ENCODE results near the gene DIS3L2. TPM values are rescaled to one million over a fixed set of nuclear protein-coding genes. Genes with fewer than 3 reads are reported as not detected.

DIS3L2 gene
- polyA plus RNA-seq, 3 donors = 33.5 to 43.8 (median 37.1) TPM

GRCh38 chr2:232341061-232341738, 379.7 kb downstream of the DIS3L2 start:
- no peak for DNase-seq (ENCODE audit: extremely low read depth in 1 of 11, low read depth in 9 of 11, low spot score in 4 of 11)

- no peak for DNase-seq (ENCODE audit: extremely low read depth in 1 of 11, low read depth in 9 of 11, low spot score in 4 of 11)
Observed at GRCh38 chr2:232341739-232342126, 380.2 kb downstream of the DIS3L2 start.

- DNase-seq (ENCODE audit: extremely low read depth in 1 of 11, low read depth in 9 of 11, low spot score in 4 of 11) = no peak
Observed at GRCh38 chr2:232342635-232343565, 381.4 kb downstream of the DIS3L2 start.

- no peak for DNase-seq (ENCODE audit: extremely low read depth in 1 of 11, low read depth in 9 of 11, low spot score in 4 of 11)
Observed at GRCh38 chr2:232343821-232344220, 382.3 kb downstream of the DIS3L2 start.

GRCh38 chr2:232345251-232345650, 383.7 kb downstream of the DIS3L2 start:
- no peak for DNase-seq (ENCODE audit: extremely low read depth in 1 of 11, low read depth in 9 of 11, low spot score in 4 of 11)

GRCh38 chr2:232347369-232347768, 385.9 kb downstream of the DIS3L2 start:
- no peak for DNase-seq (ENCODE audit: extremely low read depth in 1 of 11, low read depth in 9 of 11, low spot score in 4 of 11)

GRCh38 chr2:232348936-232349335, 387.4 kb downstream of the DIS3L2 start:
- DNase-seq (ENCODE audit: extremely low read depth in 1 of 11, low read depth in 9 of 11, low spot score in 4 of 11) = no peak

- DNase-seq (ENCODE audit: extremely low read depth in 1 of 11, low read depth in 9 of 11, low spot score in 4 of 11) = no peak
Observed at GRCh38 chr2:232349546-232349945, 388.0 kb downstream of the DIS3L2 start.

- no peak for DNase-seq (ENCODE audit: extremely low read depth in 1 of 11, low read depth in 9 of 11, low spot score in 4 of 11)
Observed at GRCh38 chr2:232349946-232350635, 388.6 kb downstream of the DIS3L2 start.

GRCh38 chr2:232350804-232351685, 389.5 kb downstream of the DIS3L2 start:
- DNase-seq (ENCODE audit: extremely low read depth in 1 of 11, low read depth in 9 of 11, low spot score in 4 of 11) = no peak

GRCh38 chr2:232351686-232352510, 390.4 kb downstream of the DIS3L2 start:
- no peak for DNase-seq (ENCODE audit: extremely low read depth in 1 of 11, low read depth in 9 of 11, low spot score in 4 of 11)

- DNase-seq (ENCODE audit: extremely low read depth in 1 of 11, low read depth in 9 of 11, low spot score in 4 of 11) = no peak
Observed at GRCh38 chr2:232352511-232353091, 391.1 kb downstream of the DIS3L2 start.

- no peak for DNase-seq (ENCODE audit: extremely low read depth in 1 of 11, low read depth in 9 of 11, low spot score in 4 of 11)
Observed at GRCh38 chr2:232353096-232353495, 391.6 kb downstream of the DIS3L2 start.

GRCh38 chr2:232353660-232354059, 392.1 kb downstream of the DIS3L2 start:
- DNase-seq (ENCODE audit: extremely low read depth in 1 of 11, low read depth in 9 of 11, low spot score in 4 of 11) = no peak

- no peak for DNase-seq (ENCODE audit: extremely low read depth in 1 of 11, low read depth in 9 of 11, low spot score in 4 of 11)
Observed at GRCh38 chr2:232354069-232354468, 392.6 kb downstream of the DIS3L2 start.

GRCh38 chr2:232361646-232362045, 400.1 kb downstream of the DIS3L2 start:
- no peak for DNase-seq (ENCODE audit: extremely low read depth in 1 of 11, low read depth in 9 of 11, low spot score in 4 of 11)

- DNase-seq (ENCODE audit: extremely low read depth in 1 of 11, low read depth in 9 of 11, low spot score in 4 of 11) = no peak
Observed at GRCh38 chr2:232362174-232362900, 400.8 kb downstream of the DIS3L2 start.
